Lower lobe of right lung (tissue), 2 donors: ENCODE data around the gene CACUL1. TPM values are rescaled to one million over a fixed set of nuclear protein-coding genes. Genes with fewer than 3 reads are reported as not detected.

Experiments
- ATAC-seq, 2 donors: fragments of 200-7000 bp; cut with Tn5 transposase; one replicate each; pipeline ENCODE4 v1.9.1; 2020 to 2022; ENCODE audit warnings: mild to moderate bottlenecking in 2 of 2, moderate library complexity in 2 of 2
- DNase-seq: peaks from one replicate; pipeline ENCODE4 v3.0.0-alpha.2; 2020
- H3K27ac ChIP-seq: fragments of 200-600 bp; one replicate; pipeline ENCODE4 v1.8.0; 2022
- H3K27me3 ChIP-seq: fragments of 200-600 bp; one replicate; pipeline ENCODE4 v1.8.0; 2022; ENCODE audit warnings: low read depth
- H3K36me3 ChIP-seq: fragments of 200-600 bp; one replicate; pipeline ENCODE4 v1.8.0; 2022; ENCODE audit warnings: mild to moderate bottlenecking
- H3K4me1 ChIP-seq: fragments of 200-600 bp; one replicate; pipeline ENCODE4 v1.8.0; 2022
- H3K4me3 ChIP-seq: fragments of 200-600 bp; one replicate; pipeline ENCODE4 v1.8.0; 2022; ENCODE audit warnings: mild to moderate bottlenecking
- H3K9me3 ChIP-seq: fragments of 200-600 bp; one replicate; pipeline ENCODE4 v1.8.0; 2022
- CTCF ChIP-seq: fragments of 200-600 bp; IDR thresholded peaks from one replicate; pipeline ENCODE4 v1.8.0; 2022; ENCODE audit warnings: antibody characterized with exemption, mild to moderate bottlenecking
- intact Hi-C: fragments of 100-400 bp; cut with DNase I; formaldehyde crosslinking; loops from one replicate; pipeline ENCODE4 v1.11.0; 2022
- total RNA-seq: library from RNA; stranded (reverse); fragmentation: NEBNext Ultra II Directional; extraction: Animal tissue kit (Norgen Biotek cat#: 25700); gene quantifications from one replicate; pipeline ENCODE4 v1.2.1, GENCODE V29; 2021
- donor health status: DM: no; HTN: yes; CAD: no; lungs with severe emphysema.

CACUL1 gene
- total RNA-seq, 1 donor from 2014 or later, result 45.9 TPM

- no peaks in the 10 kb centered on the region for H3K27me3 ChIP-seq
- H3K4me3 ChIP-seq, result no peak overlapping the region
- peak overlapping the region; percentile 25 for H3K27ac ChIP-seq
- intact Hi-C loops, result no loop called here
- no peaks in the 10 kb centered on the region for H3K9me3 ChIP-seq
- DNase-seq (no peak), ATAC-seq (peak; percentile 50 to 63)
- peaks cover 78% of the 10 kb centered on the region for H3K4me1 ChIP-seq
- TF ChIP-seq CTCF, result no peak
- H3K36me3 ChIP-seq, result peaks cover 10% of the 10 kb centered on the region
These were observed 23.9 kb downstream of the CACUL1 start for GRCh38 chr10:118730756-118731456.

- Histone ChIP-seq H3K36me3 (peaks cover 10% of the 10 kb centered on the region), H3K4me3 (no peak overlapping the region), H3K27me3 (no peaks in the 10 kb centered on the region), H3K9me3 (no peaks in the 10 kb centered on the region), H3K4me1 (peaks cover 68% of the 10 kb centered on the region), H3K27ac (peak overlapping the region; percentile 54)
- intact Hi-C loops, result no loop called here
- ATAC-seq, result peak; percentile 78 to 82
- no peak for TF ChIP-seq CTCF
- no peak for DNase-seq
These were observed 25.0 kb downstream of the CACUL1 start for GRCh38 chr10:118729641-118730258.

GRCh38 chr10:118729200-118729599 lies 25.6 kb downstream of the CACUL1 start:
- Histone ChIP-seq H3K36me3 (peaks cover 10% of the 10 kb centered on the region), H3K27ac (peak overlapping the region; percentile 43), H3K4me1 (peaks cover 65% of the 10 kb centered on the region), H3K27me3 (no peaks in the 10 kb centered on the region), H3K9me3 (no peaks in the 10 kb centered on the region), H3K4me3 (no peak overlapping the region)
- DNase-seq, result no peak
- intact Hi-C loops, result no loop called here
- no peak for ATAC-seq
- TF ChIP-seq CTCF, result no peak

GRCh38 chr10:118725886-118726500 lies 28.8 kb downstream of the CACUL1 start:
- intact Hi-C loops, result no loop called here

GRCh38 chr10:118723466-118723865 lies 31.3 kb downstream of the CACUL1 start:
- ATAC-seq (no peak), DNase-seq (no peak)
- no peaks in the 10 kb centered on the region for H3K27me3 ChIP-seq
- no peak overlapping the region for H3K27ac ChIP-seq
- no peak for TF ChIP-seq CTCF
- no peaks in the 10 kb centered on the region for H3K9me3 ChIP-seq
- no peak overlapping the region for H3K4me3 ChIP-seq
- peaks cover 10% of the 10 kb centered on the region for H3K36me3 ChIP-seq
- H3K4me1 ChIP-seq, result peaks cover 15% of the 10 kb centered on the region
- intact Hi-C loops, result no loop called here

More at GRCh38 chr10:118725886-118726500, 28.8 kb downstream of the CACUL1 start:
- H3K36me3 ChIP-seq, result peaks cover 10% of the 10 kb centered on the region
- no peak for TF ChIP-seq CTCF
- H3K4me1 ChIP-seq, result peaks cover 33% of the 10 kb centered on the region
- H3K27ac ChIP-seq, result no peak overlapping the region
- H3K4me3 ChIP-seq, result no peak overlapping the region
- no peaks in the 10 kb centered on the region for H3K27me3 ChIP-seq
- no peak for DNase-seq
- H3K9me3 ChIP-seq, result no peaks in the 10 kb centered on the region
- ATAC-seq, result no peak
